HL-60 (cell line): ENCODE data around the gene TTC28.

Source experiments
- DNase-seq, 2 experiments: peaks; one replicate each; pipeline ENCODE4 v3.0.0-alpha.2; 2010 to 2020; ENCODE audit warnings: low read depth in 1 of 2, low spot score in 1 of 2
- H3K27ac ChIP-seq: fragments of 250-450 bp; sonication (Bioruptor Pico); replicated peaks from 2 replicates; pipeline ENCODE4 v1.5.1; 2020; ENCODE audit warnings: mild to moderate bottlenecking, moderate library complexity
- H3K27me3 ChIP-seq: fragments of 250-450 bp; sonication (Bioruptor Pico); 2 replicates; pipeline ENCODE4 v1.5.1; 2021; ENCODE audit warnings: mild to moderate bottlenecking, moderate library complexity; ENCODE audit not compliant: insufficient read depth, poor library complexity, severe bottlenecking
- H3K4me3 ChIP-seq: replicated peaks from 2 replicates; pipeline ENCODE4 v1.5.1; 2011; ENCODE audit warnings: mild to moderate bottlenecking, control low read depth, low read length; ENCODE audit not compliant: insufficient read depth
- CTCF ChIP-seq: IDR thresholded peaks from one replicate; pipeline ENCODE4 v1.5.1; 2011; ENCODE audit warnings: low read length, control low read depth, inconsistent platforms; ENCODE audit not compliant: insufficient read depth
- GABPA ChIP-seq: IDR thresholded peaks from 2 replicates; pipeline ENCODE4 v1.6.1; 2012; ENCODE audit warnings: low read depth
- POLR2AphosphoS5 ChIP-seq: IDR thresholded peaks from 2 replicates; pipeline ENCODE4 v1.6.1; 2012; ENCODE audit warnings: low read depth
- REST ChIP-seq: IDR thresholded peaks from 2 replicates; pipeline ENCODE4 v1.6.1; 2012; ENCODE audit warnings: low read depth; ENCODE audit not compliant: insufficient replicate concordance
- SPI1 ChIP-seq: IDR thresholded peaks from 2 replicates; pipeline ENCODE4 v1.6.1; 2012; ENCODE audit warnings: low read depth, mild to moderate bottlenecking, borderline replicate concordance

The TTC28 gene

GRCh38 chr22:28333088-28333487 is 346.6 kb downstream of the TTC28 start:
- no peak for TF ChIP-seq GABPA
- no peak for TF ChIP-seq REST
- no peak for TF ChIP-seq SPI1
- TF ChIP-seq CTCF: no peak
- TF ChIP-seq POLR2AphosphoS5: no peak
- no peak overlapping the region for H3K4me3 ChIP-seq
- peaks cover 2% of the 10 kb centered on the region for H3K27me3 ChIP-seq
- DNase-seq: no peak
- H3K27ac ChIP-seq: no peak overlapping the region

- Histone ChIP-seq H3K27ac (no peak overlapping the region), H3K4me3 (no peak overlapping the region), H3K27me3 (peaks cover 2% of the 10 kb centered on the region)
- TF ChIP-seq REST: no peak
- DNase-seq: no peak
Observed at GRCh38 chr22:28332410-28332809, 347.2 kb downstream of the TTC28 start.

- no peak overlapping the region for H3K4me3 ChIP-seq
- no peak for DNase-seq
- no peak for TF ChIP-seq GABPA
- TF ChIP-seq SPI1: no peak
- no peak for TF ChIP-seq CTCF
- no peak for TF ChIP-seq POLR2AphosphoS5
- no peak for TF ChIP-seq REST
- H3K27ac ChIP-seq: no peak overlapping the region
- H3K27me3 ChIP-seq: peaks cover 2% of the 10 kb centered on the region
Observed at GRCh38 chr22:28331695-28332094, 347.9 kb downstream of the TTC28 start.
